Keratinocyte (primary cell): ENCODE results near the gene KCNK5. TPM values are rescaled to one million over a fixed set of nuclear protein-coding genes. Genes with fewer than 3 reads are reported as not detected.

Experiments
- DNase-seq: peaks from one replicate; pipeline ENCODE4 v3.0.0-alpha.2; 2011; ENCODE audit warnings: low read depth, missing footprints, low spot score
- FAIRE-seq: peaks from 2 replicates; lab custom pipeline; 2011; peaks lifted over from hg19 to GRCh38; lab: Jason Lieb, UNC
- H2AFZ ChIP-seq: 2 replicates; pipeline ENCODE4 v1.6.0; 2012; ENCODE audit warnings: low read length, control low read depth, inconsistent platforms; ENCODE audit not compliant: control insufficient read depth
- H3K27ac ChIP-seq: 2 replicates; pipeline ENCODE4 v1.5.1; 2011; ENCODE audit warnings: low read length; ENCODE audit not compliant: control insufficient read depth, insufficient read depth
- H3K27me3 ChIP-seq: 3 replicates; pipeline ENCODE4 v1.6.0; 2011; ENCODE audit warnings: low read length; ENCODE audit not compliant: control insufficient read depth, insufficient read depth; ENCODE audit errors: extremely low read depth
- H3K36me3 ChIP-seq, 2 experiments: 2 replicates in 1 of 2; 3 replicates in 1 of 2; pipeline ENCODE4 v1.5.1; 2011; ENCODE audit warnings: low read length in 2 of 2, mild to moderate bottlenecking in 1 of 2; ENCODE audit not compliant: control insufficient read depth in 2 of 2, insufficient read depth in 2 of 2; ENCODE audit errors: extremely low read depth in 1 of 2
- H3K4me1 ChIP-seq: 3 replicates; pipeline ENCODE4 v1.5.1; 2011; ENCODE audit warnings: low read length; ENCODE audit not compliant: control insufficient read depth, insufficient read depth; ENCODE audit errors: extremely low read depth
- H3K4me2 ChIP-seq: 3 replicates; pipeline ENCODE4 v1.6.0; 2011; ENCODE audit warnings: low read depth, low read length; ENCODE audit not compliant: control insufficient read depth, insufficient read depth; ENCODE audit errors: extremely low read depth
- H3K4me3 ChIP-seq, 3 experiments: fragments of 200-600 bp in 1 of 3; sonication (generic) in 1 of 3; 2 replicates in 2 of 3; 3 replicates in 1 of 3; pipeline ENCODE4 v1.5.1; 2011 to 2016; ENCODE audit warnings: low read length in 3 of 3, mild to moderate bottlenecking in 3 of 3, control low read depth in 2 of 3, inconsistent platforms in 1 of 3, low read depth in 1 of 3, mixed read lengths in 1 of 3, mixed run types in 1 of 3, moderate library complexity in 1 of 3; ENCODE audit not compliant: control insufficient read depth in 2 of 3, insufficient read depth in 2 of 3; ENCODE audit errors: extremely low read depth in 1 of 3
- H3K79me2 ChIP-seq: 2 replicates; pipeline ENCODE4 v1.6.0; 2012; ENCODE audit warnings: low read length; ENCODE audit not compliant: control insufficient read depth, insufficient read depth
- H3K9ac ChIP-seq: 3 replicates; pipeline ENCODE4 v1.6.0; 2011; ENCODE audit warnings: low read length; ENCODE audit not compliant: control insufficient read depth, insufficient read depth; ENCODE audit errors: extremely low read depth
- H3K9me1 ChIP-seq: 3 replicates; pipeline ENCODE4 v1.6.0; 2011; ENCODE audit warnings: low read length; ENCODE audit not compliant: control insufficient read depth, insufficient read depth; ENCODE audit errors: extremely low read depth
- H3K9me3 ChIP-seq: 2 replicates; pipeline ENCODE4 v1.5.1; 2012; ENCODE audit warnings: low read depth, low read length; ENCODE audit not compliant: control insufficient read depth
- H4K20me1 ChIP-seq: 3 replicates; pipeline ENCODE4 v1.6.0; 2011; ENCODE audit warnings: low read length; ENCODE audit not compliant: control insufficient read depth, insufficient read depth; ENCODE audit errors: extremely low read depth
- CTCF ChIP-seq, 3 experiments: IDR thresholded peaks in 1 of 3; conservative IDR thresholded peaks in 1 of 3; optimal IDR thresholded peaks in 1 of 3; 2 replicates in 2 of 3; 3 replicates in 1 of 3; pipeline versions ENCODE3 to v1.5.1; 2011; ENCODE audit warnings: low read length in 3 of 3, mild to moderate bottlenecking in 3 of 3, moderate library complexity in 2 of 3, control low read depth in 1 of 3, inconsistent platforms in 1 of 3; ENCODE audit not compliant: insufficient read depth in 2 of 3; ENCODE audit errors: extremely low read depth in 1 of 3
- EZH2 ChIP-seq: IDR thresholded peaks from one replicate; pipeline ENCODE4 v1.6.1; 2012; ENCODE audit warnings: inconsistent platforms, mild to moderate bottlenecking, low read length, moderate library complexity
- dilution Hi-C: fragments of 300-500 bp; cut with MboI; formaldehyde crosslinking; loops from one replicate; pipeline ENCODE4 v1.7.0; 2020; ENCODE audit warnings: low sequenced_read_pairs; ENCODE audit not compliant: extremely low pct_ligation_motif_present
- polyA plus RNA-seq, 5 experiments: library from polyadenylated mRNA; depleted of rRNA in 3 of 5; stranded (reverse) in 3 of 5; stranded (forward) in 1 of 5; unstranded in 1 of 5; fragments of >200 nt; gene quantifications; 1 replicate in 1 of 5; 2 replicates in 3 of 5; 3 replicates in 1 of 5; pipeline versions ENCODE4 v1.2.1 to v1.2.3, GENCODE V29; 2011 to 2012; ENCODE audit warnings: missing spikeins in 2 of 5, low read depth in 1 of 5, low replicate concordance in 1 of 5

KCNK5 gene
- polyA plus RNA-seq, 1 donor (not counting 4 experiments of a cell fraction or from before 2014, with no cell fraction given): not detected

- H2AFZ ChIP-seq: no peak overlapping the region
- H3K9ac ChIP-seq: no peak overlapping the region
- no peak for TF ChIP-seq CTCF (optimal IDR thresholded peaks at IDR 0.05 in 1 of 3, IDR thresholded peaks at IDR 0.05 in 1 of 3, conservative IDR thresholded peaks at IDR 0.05 in 1 of 3; ENCODE audit: extremely low read depth in 1 of 3, insufficient read depth in 2 of 3, low read length in 3 of 3)
- TF ChIP-seq EZH2: no peak
- dilution Hi-C loops: no loop called here
- H3K9me3 ChIP-seq: no peaks in the 10 kb centered on the region
- no peak overlapping the region for H3K27ac ChIP-seq
- DNase-seq (no peak), FAIRE-seq (no peak)
- no peaks in the 10 kb centered on the region for H3K79me2 ChIP-seq
- no peaks in the 10 kb centered on the region for H3K36me3 ChIP-seq
- H3K4me1 ChIP-seq: no peaks in the 10 kb centered on the region
- no peaks in the 10 kb centered on the region for H3K9me1 ChIP-seq
- H3K4me2 ChIP-seq: no peak overlapping the region
- no peak overlapping the region for H3K4me3 ChIP-seq
- no peaks in the 10 kb centered on the region for H4K20me1 ChIP-seq
- peaks cover 4% of the 10 kb centered on the region for H3K27me3 ChIP-seq
These were observed 57.5 kb downstream of the KCNK5 start for GRCh38 chr6:39171489-39172376.

DNA sequence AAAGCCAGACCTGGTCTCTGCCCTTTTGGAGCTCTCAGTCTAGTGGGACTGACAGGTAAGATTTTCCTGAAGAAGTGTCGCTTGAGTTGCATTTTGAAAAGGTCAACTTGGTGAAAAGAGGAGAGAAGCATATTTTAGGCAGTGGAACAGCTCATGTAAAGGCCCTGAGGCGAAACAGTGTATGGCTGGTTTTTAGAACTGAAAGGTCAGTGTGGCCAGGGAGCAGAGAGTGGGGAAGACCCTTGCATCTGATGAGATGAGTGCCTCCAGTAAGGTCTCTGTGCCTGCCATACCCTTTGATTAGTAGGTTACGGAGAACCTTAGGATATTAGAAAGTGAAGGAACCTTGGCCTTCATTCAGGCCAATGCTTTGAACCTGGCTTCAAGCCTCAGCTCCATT, 58.4 kb downstream of the KCNK5 start:
- no peak for DNase-seq
- no peak overlapping the region for H3K27ac ChIP-seq
- no peaks in the 10 kb centered on the region for H3K9me1 ChIP-seq
- H4K20me1 ChIP-seq: no peaks in the 10 kb centered on the region
- H3K9me3 ChIP-seq: no peaks in the 10 kb centered on the region
- no peak overlapping the region for H3K4me2 ChIP-seq
- no peaks in the 10 kb centered on the region for H3K79me2 ChIP-seq
- no peak overlapping the region for H2AFZ ChIP-seq
- no peak overlapping the region for H3K4me3 ChIP-seq
- dilution Hi-C loops: no loop called here
- H3K36me3 ChIP-seq: no peaks in the 10 kb centered on the region
- no peak for FAIRE-seq
- TF ChIP-seq CTCF (optimal IDR thresholded peaks at IDR 0.05 in 1 of 3, IDR thresholded peaks at IDR 0.05 in 1 of 3, conservative IDR thresholded peaks at IDR 0.05 in 1 of 3; ENCODE audit: extremely low read depth in 1 of 3, insufficient read depth in 2 of 3, low read length in 3 of 3) (no peak), EZH2 (no peak)
- H3K27me3 ChIP-seq: peaks cover 4% of the 10 kb centered on the region
- no peaks in the 10 kb centered on the region for H3K4me1 ChIP-seq
- H3K9ac ChIP-seq: no peak overlapping the region
